ENCODE results near the gene PRDM16.

Gene PRDM16

GRCh38 chr1:3190256-3191041, 121.4 kb downstream of the PRDM16 start:
- no peak for DNase-seq

GRCh38 chr1:3192361-3192760, 123.4 kb downstream of the PRDM16 start:
- DNase-seq, result no peak

DNA sequence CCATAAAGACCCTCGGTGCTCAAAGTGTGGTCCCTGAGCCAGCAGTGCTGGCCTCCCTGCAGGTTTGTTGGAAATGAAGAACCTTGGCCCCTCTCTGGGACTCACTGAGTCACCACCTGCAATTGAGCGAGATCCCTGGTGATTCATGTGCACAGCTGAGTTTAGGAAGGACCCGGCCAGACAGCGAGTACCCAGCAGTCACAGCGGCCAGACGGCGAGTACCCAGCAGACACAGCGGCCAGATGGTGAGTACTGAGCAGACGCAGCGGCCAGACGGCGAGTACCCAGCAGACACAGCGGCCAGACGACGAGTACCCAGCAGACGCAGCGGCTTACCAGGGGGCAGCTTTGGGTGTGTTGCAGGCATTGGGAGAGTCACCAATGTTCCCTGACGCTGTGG, 123.8 kb downstream of the PRDM16 start:
- DNase-seq, result no peak

DNA sequence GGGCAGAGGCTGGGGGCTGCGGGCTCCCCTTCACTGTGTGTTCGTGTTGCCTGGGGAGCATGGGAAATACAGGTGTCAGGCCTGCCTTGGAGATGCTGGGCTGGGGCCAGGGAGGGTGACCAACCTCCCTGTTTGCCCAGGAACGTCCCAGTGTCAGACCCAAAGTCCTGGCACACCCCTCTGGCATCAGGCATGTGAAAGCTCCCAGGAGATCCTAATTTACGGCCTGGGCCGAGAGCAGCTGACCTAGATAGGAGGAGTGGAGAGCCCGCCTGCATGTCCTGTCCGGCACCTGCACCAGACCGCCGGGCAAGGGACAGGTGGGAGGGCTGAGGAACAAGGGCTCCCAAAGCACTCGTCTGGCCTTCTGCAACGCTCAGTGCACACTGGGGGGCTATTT, 124.8 kb downstream of the PRDM16 start:
- no peak for DNase-seq

DNA sequence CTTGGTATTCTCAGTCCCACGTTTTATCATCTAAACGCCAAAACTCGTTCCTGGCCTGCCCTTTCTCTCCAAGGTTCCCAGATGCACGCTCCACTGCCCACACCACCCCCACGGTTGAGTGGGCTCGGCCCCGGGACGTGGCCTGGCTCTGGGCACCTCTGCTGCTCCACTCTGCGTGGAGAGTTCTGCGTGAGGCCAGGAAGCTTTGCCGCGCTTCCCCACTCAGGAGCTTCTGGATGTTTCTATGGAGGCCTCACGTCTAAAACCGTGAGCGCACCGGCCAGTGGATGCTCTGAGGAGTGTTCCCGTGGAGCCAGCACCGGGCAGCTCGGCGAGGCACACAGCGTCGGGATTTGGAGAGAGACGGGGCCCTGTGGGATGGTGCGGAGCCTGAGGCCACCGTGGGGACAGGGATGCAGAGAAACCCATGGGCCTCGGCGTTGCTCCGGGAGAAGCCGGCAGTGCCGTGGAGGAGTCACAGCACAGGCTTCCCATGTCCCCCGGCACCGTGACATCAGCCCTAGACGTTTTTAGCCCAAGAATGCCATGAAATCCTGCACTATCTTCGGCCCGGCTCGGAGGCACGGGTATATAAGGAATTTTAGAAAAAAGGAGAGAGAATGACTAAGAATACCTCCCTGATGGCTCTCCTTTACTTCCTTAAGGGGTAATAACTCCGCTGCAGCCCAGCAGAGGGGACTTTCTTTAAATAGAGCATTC, 125.9 kb downstream of the PRDM16 start:
- no peak for DNase-seq

GRCh38 chr1:3195480-3195815, 126.4 kb downstream of the PRDM16 start:
- no peak for DNase-seq

DNA sequence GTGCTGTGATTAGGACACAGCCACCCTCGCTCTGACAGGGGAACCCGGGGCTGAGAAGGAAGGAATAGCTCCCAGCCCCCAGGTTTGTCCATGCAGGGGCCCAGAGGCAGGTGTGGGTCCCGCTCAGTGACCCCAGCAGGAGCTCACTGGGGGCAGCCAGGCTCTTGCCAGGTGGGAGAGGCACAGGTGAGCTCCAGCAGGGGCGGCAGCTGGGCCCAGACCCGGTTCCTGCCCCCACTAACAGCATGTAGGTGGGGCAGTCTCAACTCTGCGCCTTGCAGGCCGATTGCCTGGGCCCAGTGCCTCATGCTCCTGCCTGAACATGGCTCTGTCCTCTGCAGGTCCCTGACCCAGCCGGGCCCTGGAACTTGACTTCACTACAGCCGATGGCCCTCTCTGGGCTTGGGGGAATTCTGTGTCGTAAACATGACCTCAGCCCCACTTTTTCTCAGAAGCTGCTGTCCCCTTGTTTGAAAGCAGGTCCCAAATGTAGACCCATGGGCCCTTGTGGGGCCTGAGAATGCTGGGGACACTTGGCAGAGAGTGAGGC, 127.0 kb downstream of the PRDM16 start:
- DNase-seq, result no peak

- no peak for DNase-seq
These were observed 127.7 kb downstream of the PRDM16 start for GRCh38 chr1:3196577-3197245.

DNA sequence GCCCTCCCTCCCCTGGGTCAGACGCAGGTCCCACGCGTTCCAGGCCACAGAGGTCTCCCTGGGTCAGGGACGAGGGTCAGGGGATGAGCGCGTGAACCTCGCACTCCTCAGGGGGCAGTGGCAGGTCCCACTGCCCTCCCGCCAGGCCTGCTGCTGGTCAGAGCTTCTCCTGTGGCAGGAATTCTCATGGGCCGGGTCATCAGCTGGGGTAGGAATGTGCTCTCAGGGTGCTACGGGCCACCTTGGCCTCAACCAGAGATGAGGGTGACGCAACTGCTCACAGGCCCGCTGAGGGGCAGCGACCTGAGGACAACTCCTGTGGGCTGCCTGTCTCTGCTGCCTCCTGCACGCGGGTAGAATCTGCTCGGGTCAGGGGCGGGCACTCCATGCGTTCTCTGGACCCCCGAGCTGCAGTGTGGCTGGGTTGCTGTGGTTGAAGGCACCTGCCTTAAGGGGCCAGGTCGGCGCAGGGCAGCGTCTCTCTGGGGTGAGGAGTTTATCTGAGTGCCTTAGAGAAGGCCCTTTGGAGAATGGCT, 128.8 kb downstream of the PRDM16 start:
- DNase-seq, result no peak

DNA sequence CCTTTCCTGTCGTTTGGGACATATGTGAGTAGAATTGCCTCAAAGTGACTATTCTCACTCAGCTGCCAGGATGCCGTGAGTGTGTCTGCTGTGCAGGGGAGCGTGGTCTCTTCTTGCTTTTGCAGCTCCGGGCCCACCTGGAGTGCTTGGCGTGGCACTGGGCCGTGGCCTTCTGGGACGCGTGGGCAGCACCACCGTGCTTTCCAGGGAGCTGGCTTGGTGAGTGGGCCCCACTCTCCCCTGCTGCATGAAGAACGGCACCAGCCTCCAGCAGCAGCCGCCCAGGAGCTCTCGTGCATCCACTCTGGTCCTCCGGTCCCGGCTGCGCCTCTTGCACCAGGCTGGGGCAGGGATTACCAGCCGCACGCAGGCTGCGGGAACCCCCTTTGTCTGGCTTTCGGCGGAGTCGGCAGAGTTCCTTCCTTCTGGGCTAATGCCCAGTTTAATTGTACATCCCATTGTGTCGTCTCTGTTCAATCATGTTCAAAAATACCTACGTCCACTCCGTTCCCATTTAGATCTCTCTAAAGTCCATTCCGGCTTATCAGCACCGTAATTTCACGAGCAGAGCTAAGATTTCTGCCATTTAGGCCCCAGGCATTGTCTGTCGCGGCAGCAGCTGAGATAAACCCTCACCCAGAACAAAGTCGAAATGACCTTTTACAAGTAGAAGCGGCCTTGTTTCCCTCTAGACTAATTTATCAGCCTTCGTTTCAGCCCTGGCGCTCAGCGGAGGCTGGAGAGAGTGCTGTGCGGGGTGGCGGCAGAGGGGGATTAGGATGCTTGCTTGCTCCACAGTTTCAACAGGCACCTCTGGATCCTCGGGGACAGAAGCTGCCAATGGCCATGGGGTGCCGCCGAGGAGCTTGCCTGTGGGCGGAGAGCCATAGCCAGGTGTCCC, 129.6 kb downstream of the PRDM16 start:
- no peak for DNase-seq

GRCh38 chr1:3204725-3205124, 135.7 kb downstream of the PRDM16 start:
- no peak for DNase-seq

GRCh38 chr1:3205815-3206214, 136.8 kb downstream of the PRDM16 start:
- DNase-seq, result no peak

GRCh38 chr1:3206696-3207095, 137.7 kb downstream of the PRDM16 start:
- no peak for DNase-seq

- DNase-seq, result no peak
These were observed 138.3 kb downstream of the PRDM16 start for GRCh38 chr1:3207217-3207848.

DNA sequence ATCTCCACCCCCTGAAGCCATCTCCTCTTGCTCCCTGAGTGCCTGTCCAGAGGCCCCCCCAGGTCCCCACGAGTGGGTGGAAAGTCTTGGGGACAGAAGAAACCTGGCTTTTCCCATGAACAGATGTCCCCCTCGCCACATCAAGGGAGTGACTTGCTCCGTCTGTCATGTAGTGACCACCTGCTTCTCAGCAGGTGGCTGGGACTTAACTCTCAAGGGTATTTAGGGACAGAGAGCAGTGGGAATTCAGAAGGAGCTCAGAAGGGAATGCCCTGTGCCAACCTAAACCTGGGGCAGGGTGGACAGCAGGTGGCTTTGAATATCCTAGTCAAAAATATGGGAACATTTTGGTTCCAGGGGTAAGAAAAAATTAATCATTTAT, 139.8 kb downstream of the PRDM16 start:
- DNase-seq, result no peak

- DNase-seq, result no peak
These were observed 140.2 kb downstream of the PRDM16 start for GRCh38 chr1:3209201-3209600.

GRCh38 chr1:3211582-3212375, 142.8 kb downstream of the PRDM16 start:
- no peak for DNase-seq

DNA sequence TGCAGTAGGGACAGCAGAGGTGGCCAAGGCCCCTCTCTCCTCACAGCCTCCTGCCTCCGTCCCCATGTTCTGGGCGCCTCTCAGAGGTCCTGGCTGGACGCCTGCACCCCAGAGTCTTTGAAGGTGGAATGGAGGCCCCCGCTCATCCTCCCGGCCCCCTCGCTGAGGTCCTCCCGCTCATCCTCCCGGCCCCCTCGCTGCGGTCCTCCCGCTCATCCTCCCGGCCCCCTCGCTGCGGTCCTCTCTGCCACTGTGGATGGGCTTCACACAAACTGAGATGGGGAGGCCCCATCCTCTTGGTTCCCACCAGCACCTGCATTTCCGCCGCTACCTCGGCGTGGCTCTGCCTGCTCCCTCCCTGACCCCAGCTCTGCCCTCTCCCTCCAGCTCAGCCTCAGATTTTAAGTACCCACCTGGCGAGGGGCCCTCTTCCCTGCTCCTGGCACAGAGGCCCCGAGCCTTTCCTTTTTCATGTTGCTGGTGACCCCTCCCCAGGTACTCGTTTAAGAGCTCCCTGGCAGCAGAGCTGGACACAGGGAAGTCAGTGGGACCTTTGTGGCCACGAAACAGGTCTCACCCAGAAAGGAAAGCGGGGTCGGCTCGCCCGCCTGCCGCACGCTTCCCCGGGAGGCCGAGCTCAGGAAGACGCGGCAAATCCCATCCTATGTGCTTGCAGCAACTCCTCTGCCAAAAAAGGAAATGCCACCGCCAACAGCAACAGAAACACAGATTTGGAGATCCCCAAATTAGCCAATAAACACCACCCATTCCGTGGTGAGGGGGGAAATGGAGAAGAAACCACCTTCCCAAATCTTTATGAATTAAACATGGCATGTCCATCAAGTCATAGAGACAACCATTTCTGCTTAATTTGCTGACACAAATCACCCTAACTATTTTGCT, 143.7 kb downstream of the PRDM16 start:
- no peak for DNase-seq

GRCh38 chr1:3213730-3214129, 144.7 kb downstream of the PRDM16 start:
- no peak for DNase-seq
